NT2/D1 (cell line): ENCODE measurements around the gene DEXI.

Source experiments
- SUZ12 ChIP-seq: IDR thresholded peaks from 2 replicates; pipeline ENCODE4 v1.6.1; 2011; ENCODE audit not compliant: insufficient read length, insufficient read depth; ENCODE audit errors: extremely low read depth
- ZNF274 ChIP-seq: IDR thresholded peaks from 2 replicates; pipeline ENCODE4 v1.6.1; 2011; ENCODE audit warnings: mild to moderate bottlenecking, low read depth, low read length

DNA sequence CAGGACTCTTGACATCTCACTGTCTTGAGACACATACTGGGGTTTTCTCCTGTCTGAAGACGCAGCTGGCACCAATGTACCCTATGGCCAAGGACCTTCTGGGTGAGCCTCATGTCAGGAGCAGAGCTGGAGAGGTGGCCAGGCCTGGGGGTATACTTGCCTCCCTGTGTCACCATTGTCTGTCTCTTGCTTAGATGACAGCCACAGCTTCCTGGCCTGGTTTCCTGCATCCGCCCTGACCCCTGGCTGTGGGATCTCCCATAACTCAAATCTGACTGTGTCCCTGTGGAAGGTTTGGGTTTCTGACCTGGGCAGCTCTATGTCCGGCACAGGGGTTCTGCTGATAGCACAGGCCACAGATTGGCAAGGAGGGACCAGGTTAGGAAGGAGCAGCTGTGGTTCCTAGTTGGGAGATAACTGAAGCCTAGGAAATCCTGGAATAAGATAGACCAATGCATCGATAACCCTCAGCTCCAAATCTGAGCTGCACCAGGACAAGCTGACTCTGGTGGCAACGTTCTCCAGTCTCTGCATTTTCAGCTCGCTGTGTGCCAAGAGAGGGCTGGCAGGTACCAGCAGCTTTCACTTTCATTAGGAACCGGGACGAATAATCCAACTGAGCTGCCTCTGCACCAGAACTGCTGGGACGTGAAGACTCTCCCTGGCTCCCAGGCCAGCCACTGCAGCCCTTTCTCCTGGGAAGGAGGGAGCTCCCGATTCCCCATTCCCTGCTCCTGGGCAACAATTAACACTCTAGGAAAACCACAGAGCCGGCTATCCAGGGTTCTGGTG, 5.0 kb downstream of the DEXI start:
- TF ChIP-seq SUZ12, result no peak
- no peak for TF ChIP-seq ZNF274
